HG03354 (cell line): ENCODE measurements around the gene PASK.

Experiments
- ATAC-seq: cut with Tn5 transposase; IDR thresholded peaks from one replicate; pipeline ENCODE4 v1.9.1; 2021; ENCODE audit warnings: mild to moderate bottlenecking; ENCODE audit not compliant: unreplicated experiment, poor library complexity, severe bottlenecking

The PASK gene

GRCh38 chr2:241091734-241092445 lies 57.4 kb downstream of the PASK start:
- no peak for ATAC-seq

GRCh38 chr2:241091201-241091600 lies 58.1 kb downstream of the PASK start:
- no peak for ATAC-seq

GRCh38 chr2:241088791-241089732 lies 60.2 kb downstream of the PASK start:
- no peak for ATAC-seq

GRCh38 chr2:241088376-241088775 lies 60.9 kb downstream of the PASK start:
- no peak for ATAC-seq

- no peak for ATAC-seq
Measured at GRCh38 chr2:241087420-241088268, 61.6 kb downstream of the PASK start.

- ATAC-seq = no peak
Measured at GRCh38 chr2:241084856-241085444, 64.3 kb downstream of the PASK start.

GRCh38 chr2:241083091-241083415 lies 66.2 kb downstream of the PASK start:
- ATAC-seq = no peak

GRCh38 chr2:241082341-241083090 lies 66.8 kb downstream of the PASK start:
- no peak for ATAC-seq

GRCh38 chr2:241081643-241082340 lies 67.5 kb downstream of the PASK start:
- ATAC-seq = no peak

GRCh38 chr2:241081190-241081642 lies 68.1 kb downstream of the PASK start:
- ATAC-seq = no peak

GRCh38 chr2:241080405-241081189 lies 68.7 kb downstream of the PASK start:
- no peak for ATAC-seq

GRCh38 chr2:241074901-241075540 lies 74.3 kb downstream of the PASK start:
- no peak for ATAC-seq

- no peak for ATAC-seq
Measured at GRCh38 chr2:241074065-241074818, 75.0 kb downstream of the PASK start.

- ATAC-seq = no peak
Measured at GRCh38 chr2:241073166-241074064, 75.9 kb downstream of the PASK start.

- no peak for ATAC-seq
Measured at GRCh38 chr2:241072553-241073165, 76.6 kb downstream of the PASK start.
